Caco-2 (cell line): ENCODE measurements around the gene ACOT12. TPM values are rescaled to one million over a fixed set of nuclear protein-coding genes. Genes with fewer than 3 reads are reported as not detected.

Experiments
- BruUV-seq: library from RNA; stranded (reverse); fragments of 400-500 nt; replicated peaks from 2 replicates; lab custom pipeline; 2021; lab: Mats Ljungman, UMichigan
- CTCF ChIA-PET: fragments of 300-600 bp; sonication (Branson Sonifier 250); formaldehyde crosslinking; loops from one replicate; lab custom pipeline; 2022; ENCODE audit warnings: antibody characterized with exemption; lab: Charles Lee
- POLR2A ChIA-PET: fragments of 300-600 bp; sonication (Branson Sonifier 250); formaldehyde crosslinking; loops from one replicate; lab custom pipeline; 2022; ENCODE audit warnings: antibody characterized with exemption; lab: Charles Lee
- DNase-seq, 2 experiments: peaks; one replicate each; pipeline versions ENCODE4 v3.0.0 to v3.0.0-alpha.2; 2020 to 2022
- H3K27me3 ChIP-seq: replicated peaks from 2 replicates; pipeline ENCODE4 v1.6.0; 2011; ENCODE audit warnings: low read length; ENCODE audit not compliant: control insufficient read depth, insufficient read depth
- H3K36me3 ChIP-seq: 2 replicates; pipeline ENCODE4 v1.5.1; 2011; ENCODE audit warnings: low read length; ENCODE audit not compliant: control insufficient read depth, insufficient read depth
- H3K4me1 ChIP-seq: fragments of 250-450 bp; sonication (Bioruptor Pico); 2 replicates; pipeline ENCODE4 v1.5.1; 2020; ENCODE audit warnings: mild to moderate bottlenecking
- H3K4me3 ChIP-seq: 2 replicates; pipeline ENCODE4 v1.5.1; 2011; ENCODE audit warnings: low read depth, mild to moderate bottlenecking, control low read depth, low read length
- H3K9me3 ChIP-seq: fragments of 250-450 bp; sonication (Bioruptor Pico); 2 replicates; pipeline ENCODE4 v1.5.1; 2020; ENCODE audit warnings: mild to moderate bottlenecking, moderate library complexity
- H3K27ac Mint-ChIP-seq: one replicate; pipeline ENCODE4 v1.8.0; 2022; ENCODE audit warnings: mixed read lengths; ENCODE audit not compliant: unreplicated experiment
- H3K27me3 Mint-ChIP-seq: one replicate; pipeline ENCODE4 v1.8.0; 2022; ENCODE audit warnings: mixed read lengths; ENCODE audit not compliant: insufficient read depth, unreplicated experiment
- H3K36me3 Mint-ChIP-seq: one replicate; pipeline ENCODE4 v1.8.0; 2022; ENCODE audit warnings: mild to moderate bottlenecking, mixed read lengths; ENCODE audit not compliant: insufficient read depth, unreplicated experiment
- H3K4me1 Mint-ChIP-seq: one replicate; pipeline ENCODE4 v1.8.0; 2022; ENCODE audit warnings: low read depth, mixed read lengths; ENCODE audit not compliant: unreplicated experiment
- H3K4me3 Mint-ChIP-seq: one replicate; pipeline ENCODE4 v1.8.0; 2022; ENCODE audit warnings: mild to moderate bottlenecking, moderate library complexity, mixed read lengths; ENCODE audit not compliant: unreplicated experiment
- H3K9me3 Mint-ChIP-seq: one replicate; pipeline ENCODE4 v1.8.0; 2022; ENCODE audit warnings: mixed read lengths; ENCODE audit not compliant: unreplicated experiment
- intact Hi-C: fragments of 100-400 bp; cut with micrococcal nuclease; formaldehyde crosslinking; loops from one replicate; pipeline ENCODE4 v1.10.0; 2022; ENCODE audit not compliant: unreplicated experiment
- total RNA-seq: library from RNA; stranded (reverse); gene quantifications from 2 replicates; pipeline ENCODE4 v1.2.3, GENCODE V29; 2022
- TF ChIP-seq, protein P1 (sequence below), 2 experiments: fragments of 200-600 bp in 1 of 2; IDR thresholded peaks; 1 replicate in 1 of 2; 2 replicates in 1 of 2; pipeline versions ENCODE4 v1.5.1 to v1.8.0; 2011 to 2022; ENCODE audit warnings: antibody characterized with exemption in 1 of 2, control low read depth in 1 of 2, inconsistent platforms in 1 of 2, low read depth in 1 of 2, low read length in 1 of 2, mild to moderate bottlenecking in 1 of 2, moderate library complexity in 1 of 2; ENCODE audit not compliant: insufficient read depth in 1 of 2, severe bottlenecking in 1 of 2, unreplicated experiment in 1 of 2

The ACOT12 gene
- total RNA-seq, 1 experiment from 2014 or later = 1.4 TPM

DNA sequence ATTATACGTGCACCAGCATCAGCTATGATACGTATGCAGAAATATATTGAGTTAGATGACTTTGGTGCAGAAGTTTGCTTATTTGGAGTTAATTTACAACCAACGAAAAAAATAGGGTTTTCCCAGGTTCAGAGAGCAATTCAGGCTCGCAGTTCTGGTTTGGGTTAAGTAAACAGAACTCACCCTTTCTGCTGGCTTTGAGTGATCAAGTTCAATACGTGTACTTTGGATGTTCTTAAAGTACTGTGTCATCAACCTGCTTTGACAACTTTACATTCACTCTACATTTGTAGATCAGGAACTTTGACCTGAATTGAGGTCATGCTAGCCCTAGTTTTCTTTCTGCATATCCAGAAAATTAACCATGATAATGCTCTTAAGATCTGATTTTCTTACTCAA lies 40.7 kb downstream of the ACOT12 start:
- no TSS peak for BruUV-seq
- CTCF ChIA-PET = no interaction called here
- no peak overlapping the region for H3K4me3 Mint-ChIP-seq

DNA sequence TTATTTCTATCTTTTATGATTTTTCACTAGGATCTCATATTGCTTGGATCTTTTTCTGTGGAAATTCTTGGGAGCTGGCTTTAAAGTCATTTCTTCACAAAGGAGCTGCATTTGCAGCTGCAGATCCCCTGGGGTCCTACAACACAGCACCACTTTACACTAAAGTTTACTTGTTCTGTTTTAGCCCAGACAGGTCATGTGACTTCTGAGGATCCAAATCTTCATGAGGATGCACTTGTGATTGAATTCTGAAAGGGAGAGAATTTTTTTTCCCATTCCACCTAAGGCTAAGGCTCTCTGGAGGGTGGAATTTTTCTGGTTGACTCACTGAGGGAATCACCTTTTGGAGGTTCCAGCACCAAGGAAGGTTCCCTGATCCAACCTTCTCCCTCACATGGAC lies 43.4 kb downstream of the ACOT12 start:
- H3K36me3 ChIP-seq = no peaks in the 10 kb centered on the region
- no TSS peak for BruUV-seq
- intact Hi-C loops = no loop called here
- TF ChIP-seq, protein P1, sequence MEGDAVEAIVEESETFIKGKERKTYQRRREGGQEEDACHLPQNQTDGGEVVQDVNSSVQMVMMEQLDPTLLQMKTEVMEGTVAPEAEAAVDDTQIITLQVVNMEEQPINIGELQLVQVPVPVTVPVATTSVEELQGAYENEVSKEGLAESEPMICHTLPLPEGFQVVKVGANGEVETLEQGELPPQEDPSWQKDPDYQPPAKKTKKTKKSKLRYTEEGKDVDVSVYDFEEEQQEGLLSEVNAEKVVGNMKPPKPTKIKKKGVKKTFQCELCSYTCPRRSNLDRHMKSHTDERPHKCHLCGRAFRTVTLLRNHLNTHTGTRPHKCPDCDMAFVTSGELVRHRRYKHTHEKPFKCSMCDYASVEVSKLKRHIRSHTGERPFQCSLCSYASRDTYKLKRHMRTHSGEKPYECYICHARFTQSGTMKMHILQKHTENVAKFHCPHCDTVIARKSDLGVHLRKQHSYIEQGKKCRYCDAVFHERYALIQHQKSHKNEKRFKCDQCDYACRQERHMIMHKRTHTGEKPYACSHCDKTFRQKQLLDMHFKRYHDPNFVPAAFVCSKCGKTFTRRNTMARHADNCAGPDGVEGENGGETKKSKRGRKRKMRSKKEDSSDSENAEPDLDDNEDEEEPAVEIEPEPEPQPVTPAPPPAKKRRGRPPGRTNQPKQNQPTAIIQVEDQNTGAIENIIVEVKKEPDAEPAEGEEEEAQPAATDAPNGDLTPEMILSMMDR (IDR thresholded peaks at IDR 0.05; ENCODE audit: insufficient read depth in 1 of 2, low read depth in 1 of 2, low read length in 1 of 2, severe bottlenecking in 1 of 2, unreplicated experiment in 1 of 2) = no peak
- Mint-ChIP-seq H3K27ac (no peak overlapping the region), H3K4me3 (no peak overlapping the region), H3K9me3 (no peaks in the 10 kb centered on the region), H3K4me1 (peaks cover 15% of the 10 kb centered on the region), H3K36me3 (no peaks in the 10 kb centered on the region), H3K27me3 (no peaks in the 10 kb centered on the region)
- ChIA-PET CTCF (no interaction called here), POLR2A (no interaction called here)
- H3K9me3 ChIP-seq = 0 out of 2 replicates have a peak, but pooled peaks cover 3% of the 10 kb centered on the region
- H3K4me3 ChIP-seq = no peak overlapping the region
- H3K4me1 ChIP-seq = peaks cover 25% of the 10 kb centered on the region
- DNase-seq = no peak
- no peaks in the 10 kb centered on the region for H3K27me3 ChIP-seq

More for the DNA sequence above, 40.7 kb downstream of the ACOT12 start:
- Histone ChIP-seq H3K9me3 (0 out of 2 replicates have a peak, but pooled peaks cover 3% of the 10 kb centered on the region), H3K4me1 (peaks cover 34% of the 10 kb centered on the region), H3K4me3 (no peak overlapping the region), H3K36me3 (no peaks in the 10 kb centered on the region; the same call in 1 of the 2 replicates), H3K27me3 (no peaks in the 10 kb centered on the region)
- Mint-ChIP-seq H3K36me3 (no peaks in the 10 kb centered on the region), H3K27ac (no peak overlapping the region), H3K9me3 (no peaks in the 10 kb centered on the region), H3K27me3 (no peaks in the 10 kb centered on the region), H3K4me1 (peaks cover 15% of the 10 kb centered on the region)
- intact Hi-C loops = loop anchor here (1.0 kb wide), 1 partner anchor 18 kb away; no protein-coding TSS in a partner anchor
- peak in 1 of 2 experiments; percentile 24 for DNase-seq
- POLR2A ChIA-PET = no interaction called here
- TF ChIP-seq, protein P1 (IDR thresholded peaks at IDR 0.05; ENCODE audit: insufficient read depth in 1 of 2, low read depth in 1 of 2, low read length in 1 of 2, severe bottlenecking in 1 of 2, unreplicated experiment in 1 of 2) = no peak

DNA sequence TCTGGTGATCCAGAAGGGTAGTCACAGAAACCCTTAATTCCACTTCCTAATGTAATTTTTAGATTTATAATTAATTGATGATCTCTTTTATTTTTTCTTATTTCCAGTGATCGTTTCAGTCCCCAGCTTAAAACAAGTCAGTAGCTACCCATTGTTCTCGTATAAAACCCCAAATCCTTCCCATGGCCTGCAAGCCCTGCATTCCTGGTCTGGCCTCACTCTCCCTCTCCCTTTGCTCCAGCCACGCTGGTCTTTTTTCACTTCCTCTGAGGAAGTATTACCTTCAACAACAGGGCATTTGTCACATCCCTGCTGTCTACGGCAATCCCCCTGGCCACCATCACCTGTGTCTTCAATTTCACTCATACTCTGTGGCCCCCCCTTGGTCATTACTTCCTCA lies 44.8 kb downstream of the ACOT12 start:
- H3K9me3 Mint-ChIP-seq = no peaks in the 10 kb centered on the region
- H3K36me3 ChIP-seq = no peaks in the 10 kb centered on the region
- peaks cover 15% of the 10 kb centered on the region for H3K4me1 Mint-ChIP-seq
- H3K27me3 ChIP-seq = no peaks in the 10 kb centered on the region
- H3K4me1 ChIP-seq = peaks cover 15% of the 10 kb centered on the region
- no peak for DNase-seq
- POLR2A ChIA-PET = no interaction called here
- BruUV-seq = no TSS peak
- CTCF ChIA-PET = no interaction called here
- TF ChIP-seq, protein P1 (IDR thresholded peaks at IDR 0.05; ENCODE audit: insufficient read depth in 1 of 2, low read depth in 1 of 2, low read length in 1 of 2, severe bottlenecking in 1 of 2, unreplicated experiment in 1 of 2) = no peak
- no peak overlapping the region for H3K27ac Mint-ChIP-seq
- intact Hi-C loops = no loop called here
- H3K4me3 Mint-ChIP-seq = no peak overlapping the region
- 0 out of 2 replicates have a peak, but pooled peaks cover 3% of the 10 kb centered on the region for H3K9me3 ChIP-seq
- no peaks in the 10 kb centered on the region for H3K36me3 Mint-ChIP-seq
- no peak overlapping the region for H3K4me3 ChIP-seq
- no peaks in the 10 kb centered on the region for H3K27me3 Mint-ChIP-seq
